GM21619 (cell line): Measurements from ENCODE around the gene PDE3B.
A peak's percentile ranks its signal among the peaks of the same experiment; 100 is the strongest.
"Not testable (repeated sequence)": the region's sequence is repeated elsewhere in the genome, so short reads cannot be mapped to it uniquely, and the experiment has no call there.

Source experiments
- ATAC-seq: cut with Tn5 transposase; IDR thresholded peaks from one replicate; pipeline ENCODE4 v1.9.1; 2021; ENCODE audit not compliant: unreplicated experiment

Gene PDE3B

GRCh38 chr11:14643697-14644225 is at the start of gene PDE3B:
PDE3B (plus strand) TSS chr11:14643804; CDS start chr11:14644076, 272 bp downstream.
- ATAC-seq: peak; percentile 74

DNA sequence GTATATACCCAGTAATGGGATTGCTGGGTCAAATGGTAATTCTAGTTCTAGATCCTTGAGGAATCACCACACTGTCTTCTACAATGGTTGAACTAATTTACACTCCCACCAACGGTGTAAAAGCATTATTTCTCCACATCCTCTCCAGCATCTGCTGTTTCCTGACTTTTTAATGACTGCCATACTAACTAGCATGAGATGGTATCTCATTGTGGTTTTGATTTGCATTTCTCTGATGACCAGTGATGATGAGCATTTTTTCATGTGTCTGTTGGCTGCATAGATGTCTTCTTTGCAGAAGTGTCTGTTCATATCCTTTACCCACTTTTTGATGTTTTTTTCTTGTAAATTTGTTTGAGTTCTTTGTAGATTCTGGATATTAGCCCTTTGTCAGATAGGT is 48.3 kb upstream of the PDE3B start:
- not testable (repeated sequence) for ATAC-seq

GRCh38 chr11:14607713-14608112 is 35.9 kb upstream of the PDE3B start:
- ATAC-seq: no peak

DNA sequence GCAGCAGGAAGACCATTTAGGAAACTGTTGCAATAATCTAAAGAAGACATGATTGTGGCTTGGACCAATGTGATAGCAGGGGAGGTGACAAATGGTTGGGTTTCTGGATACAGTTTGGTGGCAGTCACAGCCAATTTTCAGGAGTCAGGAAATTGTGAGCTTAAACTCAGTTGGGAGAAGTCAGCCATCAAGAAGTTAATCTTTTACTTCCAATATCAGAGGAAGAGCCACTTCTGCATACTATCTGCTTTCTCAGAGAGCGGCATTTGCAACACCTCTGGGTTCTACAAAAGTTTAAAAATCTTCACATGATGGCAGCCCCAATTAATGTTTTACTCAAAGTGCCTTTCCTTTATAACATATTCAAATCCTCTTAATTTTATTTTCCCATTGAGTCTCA is 33.7 kb upstream of the PDE3B start:
- no peak for ATAC-seq

DNA sequence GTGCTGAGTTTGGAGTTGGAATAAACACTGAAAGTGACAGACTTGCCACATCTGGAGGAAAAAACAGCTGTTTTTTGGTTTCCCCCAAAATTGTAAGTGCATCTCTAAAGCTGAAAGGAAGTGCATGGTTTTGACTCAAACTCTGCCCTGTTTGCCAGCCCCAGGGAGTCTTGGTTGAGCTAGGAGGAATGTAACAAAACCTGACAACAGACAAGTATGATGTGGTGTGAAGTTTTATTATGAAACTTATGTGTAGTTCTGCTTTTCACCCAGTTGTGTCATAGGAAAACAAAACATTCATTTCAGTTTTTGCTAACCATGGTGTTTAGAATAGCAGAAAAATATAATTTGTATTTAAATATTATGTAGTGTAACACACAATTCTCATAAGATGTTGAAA is 31.7 kb upstream of the PDE3B start:
- peak; percentile 55 for ATAC-seq

- ATAC-seq: no peak
These were observed 30.9 kb upstream of the PDE3B start for GRCh38 chr11:14612694-14613093.

GRCh38 chr11:14614091-14614622 is 29.4 kb upstream of the PDE3B start:
- ATAC-seq: no peak

GRCh38 chr11:14617241-14618027 is 26.2 kb upstream of the PDE3B start:
- ATAC-seq: no peak

GRCh38 chr11:14618060-14618459 is 25.5 kb upstream of the PDE3B start:
- no peak for ATAC-seq

- no peak for ATAC-seq
These were observed 23.7 kb upstream of the PDE3B start for GRCh38 chr11:14619603-14620531.

DNA sequence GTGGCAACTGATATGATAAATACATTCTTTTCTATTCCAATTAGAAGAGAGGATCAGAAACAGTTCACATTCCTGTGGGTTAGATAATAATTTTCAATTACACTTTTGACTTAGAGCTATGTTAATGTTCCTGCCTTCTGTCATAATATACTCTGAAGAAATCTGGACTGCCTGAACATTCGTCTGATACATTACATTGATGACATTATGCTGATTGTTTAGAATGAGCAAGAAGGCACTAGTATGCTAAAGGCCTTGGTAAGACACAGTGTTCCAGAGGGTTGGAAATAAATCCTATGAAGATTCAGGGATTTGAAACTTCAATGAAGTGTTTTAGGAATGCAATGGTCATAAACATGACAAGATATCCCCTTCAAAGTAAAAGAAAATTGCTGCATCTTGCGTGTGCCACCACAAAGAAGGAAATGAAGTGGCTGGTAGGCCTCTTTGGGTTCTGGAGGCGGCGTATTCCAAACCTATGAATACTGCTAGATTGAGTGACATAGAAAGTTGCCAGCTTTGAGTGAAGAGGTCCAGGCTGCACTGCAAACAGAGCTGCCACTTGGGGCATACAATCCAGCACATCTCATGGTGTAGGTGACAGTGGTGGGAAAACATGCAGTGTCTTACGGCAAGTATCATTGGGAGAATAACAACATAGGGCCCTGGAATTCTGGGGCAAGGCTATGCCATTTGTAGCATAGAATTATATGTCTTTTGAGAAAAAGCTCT is 21.2 kb upstream of the PDE3B start:
- no peak for ATAC-seq

DNA sequence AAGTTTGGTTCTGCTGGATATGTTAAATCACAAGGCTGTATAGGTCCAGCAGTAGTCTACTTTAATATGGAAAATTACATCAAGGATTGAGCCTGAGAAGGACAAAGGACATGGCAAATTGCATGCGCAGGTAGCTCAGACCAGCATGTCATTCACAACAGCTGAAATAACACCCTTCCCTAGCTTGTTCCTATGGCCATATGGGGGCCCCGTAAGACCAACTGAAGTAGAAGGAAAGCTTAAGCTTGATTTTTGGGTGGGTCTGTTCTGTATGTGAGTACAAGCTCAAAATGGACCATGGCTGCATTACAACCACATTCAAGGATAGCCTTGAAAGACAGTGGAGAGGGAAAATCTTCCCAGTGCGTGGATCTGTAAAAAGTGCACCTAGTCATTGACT is 20.6 kb upstream of the PDE3B start:
- ATAC-seq: no peak

DNA sequence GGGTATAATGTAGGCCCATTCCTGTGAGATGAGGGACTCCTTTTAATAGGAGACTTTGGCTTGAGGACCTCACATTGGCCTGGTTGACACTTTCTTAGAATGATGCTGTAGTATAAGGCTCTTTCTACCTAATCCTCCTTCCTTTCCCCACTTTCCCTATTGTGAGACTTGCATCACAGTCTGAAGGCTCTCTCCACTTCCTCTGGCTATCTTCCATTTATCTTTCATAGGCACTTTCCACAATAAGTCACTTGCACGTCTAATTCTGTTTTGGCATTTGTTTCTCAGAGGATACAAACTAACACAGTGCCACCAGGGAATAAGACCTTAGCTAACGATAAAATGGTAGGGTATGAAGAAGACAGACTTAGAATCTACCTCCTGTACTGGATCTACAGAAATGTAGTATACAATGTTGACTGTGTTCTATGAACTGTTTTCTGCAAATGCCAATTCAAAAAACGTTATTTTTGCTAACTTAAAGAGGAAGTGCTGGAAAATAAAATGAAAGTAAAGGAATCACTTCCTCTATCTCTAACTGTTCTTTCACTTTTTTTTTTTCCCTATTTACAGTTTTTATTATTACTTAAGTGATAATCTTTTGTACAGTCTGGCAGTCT is 17.9 kb upstream of the PDE3B start:
- ATAC-seq: no peak

GRCh38 chr11:14626650-14627049 is 17.0 kb upstream of the PDE3B start:
- ATAC-seq: no peak

GRCh38 chr11:14633506-14634224 is 9.9 kb upstream of the PDE3B start:
- not testable (repeated sequence) for ATAC-seq

- ATAC-seq: no peak
These were observed 8.8 kb upstream of the PDE3B start for GRCh38 chr11:14634813-14635212.

GRCh38 chr11:14635546-14635945 is 8.1 kb upstream of the PDE3B start:
- ATAC-seq: no peak

DNA sequence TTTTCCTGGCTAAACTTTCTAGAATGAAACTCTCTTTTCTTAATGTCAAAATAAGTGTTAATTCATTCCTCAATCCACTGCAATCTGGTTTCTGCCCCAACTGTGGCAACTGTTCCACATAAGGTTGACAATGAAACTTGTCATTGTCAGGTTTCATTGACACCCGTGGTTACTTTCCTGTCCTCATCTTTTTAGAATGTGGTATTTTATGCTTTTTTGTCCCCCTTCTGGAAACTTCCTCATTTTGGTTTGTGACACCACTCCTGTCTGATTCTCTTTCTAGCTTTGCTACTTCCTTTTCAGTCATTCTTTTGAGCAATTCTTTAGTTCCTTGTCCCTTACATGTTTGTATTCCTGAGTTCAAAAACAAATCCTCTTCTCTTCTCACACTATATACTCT is 7.5 kb upstream of the PDE3B start:
- no peak for ATAC-seq

DNA sequence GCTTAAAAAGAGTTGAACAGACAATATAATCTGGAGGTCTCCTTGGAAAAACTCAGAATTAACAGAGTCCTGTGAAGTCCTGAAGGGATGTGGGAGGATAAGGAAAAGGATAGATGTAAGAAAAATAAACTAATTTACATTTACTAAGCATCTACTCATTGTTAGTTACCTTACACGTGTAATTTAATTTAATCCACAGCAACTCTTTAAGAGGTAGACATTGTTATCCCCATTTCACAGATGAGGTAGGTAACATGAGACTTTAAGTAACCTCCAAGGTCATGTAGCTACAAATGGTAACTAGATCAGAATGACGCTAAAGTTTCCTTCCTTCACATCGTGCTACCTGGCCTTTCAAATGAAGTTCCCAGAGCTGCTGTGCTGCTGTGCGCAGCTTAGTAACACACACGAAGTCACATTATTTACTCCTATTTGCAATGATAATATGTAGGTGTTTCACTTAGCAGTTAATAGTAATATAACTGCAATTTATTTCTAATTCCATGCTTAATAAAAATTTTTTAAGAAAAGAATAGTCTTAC is 5.7 kb upstream of the PDE3B start:
- no peak for ATAC-seq
